Fibroblast of mammary gland (primary cell): ENCODE data around the gene YPEL2.
A peak's percentile ranks its signal among the peaks of the same experiment; 100 is the strongest.

Source experiments
- DNase-seq: peaks from one replicate; pipeline ENCODE4 v3.0.0-alpha.2; 2010; ENCODE audit warnings: low read depth
- H3K4me3 ChIP-seq: 2 replicates; pipeline ENCODE4 v1.5.1; 2011; ENCODE audit warnings: low read depth, mild to moderate bottlenecking, low read length, moderate library complexity; ENCODE audit not compliant: control insufficient read depth
- TF ChIP-seq, protein P1 (sequence below): conservative IDR thresholded peaks from 2 replicates; pipeline ENCODE4 v1.5.1; 2011; ENCODE audit warnings: low read depth, low read length, inconsistent platforms; ENCODE audit not compliant: control insufficient read depth, insufficient read depth

Gene YPEL2

GRCh38 chr17:59396134-59396826 is 64.8 kb downstream of the YPEL2 start:
- H3K4me3 ChIP-seq, result no peak overlapping the region
- TF ChIP-seq, protein P1, sequence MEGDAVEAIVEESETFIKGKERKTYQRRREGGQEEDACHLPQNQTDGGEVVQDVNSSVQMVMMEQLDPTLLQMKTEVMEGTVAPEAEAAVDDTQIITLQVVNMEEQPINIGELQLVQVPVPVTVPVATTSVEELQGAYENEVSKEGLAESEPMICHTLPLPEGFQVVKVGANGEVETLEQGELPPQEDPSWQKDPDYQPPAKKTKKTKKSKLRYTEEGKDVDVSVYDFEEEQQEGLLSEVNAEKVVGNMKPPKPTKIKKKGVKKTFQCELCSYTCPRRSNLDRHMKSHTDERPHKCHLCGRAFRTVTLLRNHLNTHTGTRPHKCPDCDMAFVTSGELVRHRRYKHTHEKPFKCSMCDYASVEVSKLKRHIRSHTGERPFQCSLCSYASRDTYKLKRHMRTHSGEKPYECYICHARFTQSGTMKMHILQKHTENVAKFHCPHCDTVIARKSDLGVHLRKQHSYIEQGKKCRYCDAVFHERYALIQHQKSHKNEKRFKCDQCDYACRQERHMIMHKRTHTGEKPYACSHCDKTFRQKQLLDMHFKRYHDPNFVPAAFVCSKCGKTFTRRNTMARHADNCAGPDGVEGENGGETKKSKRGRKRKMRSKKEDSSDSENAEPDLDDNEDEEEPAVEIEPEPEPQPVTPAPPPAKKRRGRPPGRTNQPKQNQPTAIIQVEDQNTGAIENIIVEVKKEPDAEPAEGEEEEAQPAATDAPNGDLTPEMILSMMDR, result no peak
- no peak for DNase-seq

DNA sequence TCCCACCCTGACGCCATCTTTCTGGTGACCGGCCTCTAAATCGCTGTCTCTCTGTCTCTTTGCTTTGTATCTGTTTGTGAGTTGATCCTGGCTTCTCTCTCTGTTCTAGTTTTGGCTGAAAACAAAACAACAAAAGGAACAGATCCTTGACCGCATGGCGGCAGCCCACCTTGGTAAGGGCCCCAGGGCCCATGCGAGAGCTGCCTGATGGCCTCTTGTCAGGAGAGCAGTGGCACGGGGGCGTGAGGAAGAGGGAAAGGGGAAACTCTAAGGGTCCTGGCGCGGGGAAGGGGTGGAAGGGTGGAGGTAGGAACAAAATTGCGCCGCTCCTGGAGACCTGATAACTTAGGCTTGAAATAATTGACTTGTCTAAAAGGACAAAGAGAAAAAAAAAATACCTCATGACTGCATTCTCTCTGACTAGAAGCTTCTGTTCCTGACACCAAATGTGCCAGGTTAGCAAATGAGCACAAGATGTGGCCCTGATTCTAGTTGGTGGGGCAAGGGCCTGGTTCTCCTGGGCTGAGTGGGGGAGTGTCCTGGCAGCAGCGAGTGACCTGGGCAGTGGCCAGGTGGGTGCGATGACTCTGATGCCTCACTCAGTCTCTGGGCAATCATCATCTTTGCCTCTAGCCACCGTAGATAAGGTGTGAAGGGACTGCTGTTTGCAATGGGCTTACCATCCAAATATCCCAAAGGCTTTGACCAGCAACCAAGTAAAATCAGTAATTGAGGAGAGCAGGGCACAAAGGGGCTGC is 66.0 kb downstream of the YPEL2 start:
- H3K4me3 ChIP-seq, result no peak overlapping the region
- no peak for DNase-seq
- TF ChIP-seq, protein P1, result no peak

DNA sequence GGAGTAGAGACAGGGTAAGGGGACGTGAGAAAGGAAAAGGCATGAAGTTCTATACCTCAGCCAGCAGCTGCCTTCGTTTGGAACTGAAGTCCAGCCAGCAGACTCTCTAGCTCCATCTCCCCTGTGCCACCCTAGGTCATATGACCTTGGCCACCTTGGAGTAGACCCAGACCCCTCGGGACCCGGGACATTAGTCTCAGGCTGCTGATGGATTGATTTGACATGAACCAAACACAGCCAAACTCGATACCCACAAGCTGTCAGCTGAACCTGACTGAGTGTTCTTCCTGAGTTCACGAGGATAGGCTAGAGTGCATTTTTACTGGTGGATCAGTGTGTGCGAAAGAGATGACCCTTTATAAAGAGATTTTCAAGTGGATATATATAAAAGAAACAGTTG is 68.5 kb downstream of the YPEL2 start:
- TF ChIP-seq, protein P1, result no peak
- no peak overlapping the region for H3K4me3 ChIP-seq
- no peak for DNase-seq

DNA sequence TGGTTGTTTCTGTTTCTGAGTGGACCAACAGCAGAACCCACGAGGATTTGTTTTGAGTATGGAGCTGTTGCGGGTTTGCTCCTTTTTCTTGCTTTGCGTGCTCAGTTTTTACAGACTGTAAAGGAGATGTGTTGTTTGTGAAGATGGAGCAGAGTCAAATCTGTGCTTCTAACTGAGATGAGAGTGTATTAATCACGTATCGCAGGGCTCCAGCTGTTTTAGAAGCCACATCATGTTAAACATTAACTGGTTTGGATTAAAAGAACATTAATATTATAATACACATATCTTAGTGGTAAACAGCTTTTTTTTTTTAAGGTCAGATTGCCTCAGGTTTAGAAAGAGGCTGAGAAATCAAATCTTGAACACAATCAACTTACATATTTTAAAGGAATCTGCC is 69.4 kb downstream of the YPEL2 start:
- DNase-seq, result peak; percentile 23
- H3K4me3 ChIP-seq, result peak overlapping the region; percentile 30
- TF ChIP-seq, protein P1, result no peak

GRCh38 chr17:59401274-59401673 is 69.8 kb downstream of the YPEL2 start:
- no peak overlapping the region for H3K4me3 ChIP-seq
- no peak for DNase-seq
- TF ChIP-seq, protein P1, result no peak

GRCh38 chr17:59401725-59402124 is 70.3 kb downstream of the YPEL2 start:
- no peak overlapping the region for H3K4me3 ChIP-seq
- TF ChIP-seq, protein P1, result no peak
- DNase-seq, result no peak
